ENCODE results near the gene MTAP.

- TF ChIP-seq CTCF (IDR thresholded peaks at IDR 0.05; ENCODE audit: borderline replicate concordance, extremely low read depth, low read length, poor library complexity, severe bottlenecking) (no peak), EZH2 (IDR thresholded peaks at IDR 0.05; ENCODE audit: borderline replicate concordance, low read depth, low read length, severe bottlenecking) (no peak)
Measured at GRCh38 chr9:21902136-21902535, 99.7 kb downstream of the MTAP start.
